ENCODE results near the gene SLC16A10.

- TF ChIP-seq POLR2AphosphoS5 (IDR thresholded peaks at IDR 0.05; ENCODE audit: borderline replicate concordance, low read depth, low read length) (no peak), EZH2 (IDR thresholded peaks at IDR 0.05) (no peak)
These were observed 14.4 kb upstream of the SLC16A10 start for GRCh38 chr6:111072801-111073360.
